Neural cell (in vitro differentiated cells): ENCODE data around the gene PADI3. TPM values are rescaled to one million over a fixed set of nuclear protein-coding genes. Genes with fewer than 3 reads are reported as not detected.

ENCODE experiments used
- H2AFZ ChIP-seq: fragments of 200-600, 300-800 bp; sonication (generic), shearing (Covaris generic); 2 replicates; pipeline ENCODE4 v1.6.0; 2014; ENCODE audit warnings: low read depth, mild to moderate bottlenecking, antibody characterized with exemption, low read length, moderate library complexity
- H3F3A ChIP-seq: fragments of 200-600 bp; shearing (Covaris generic); 2 replicates; pipeline ENCODE4 v1.6.1; 2016; ENCODE audit warnings: mild to moderate bottlenecking, moderate library complexity, mixed read lengths, antibody characterized with exemption, low read length; ENCODE audit not compliant: insufficient read depth, poor library complexity, severe bottlenecking
- H3K27ac ChIP-seq: fragments of 200-600, 300-800 bp; sonication (generic), shearing (Covaris generic); 2 replicates; pipeline ENCODE4 v1.5.1; 2014; ENCODE audit warnings: mild to moderate bottlenecking, low read length, moderate library complexity
- H3K27me3 ChIP-seq: fragments of 300-800, 200-600 bp; sonication (generic), shearing (Covaris generic); 2 replicates; pipeline ENCODE4 v1.6.0; 2014; ENCODE audit warnings: mild to moderate bottlenecking, low read depth, low read length, moderate library complexity; ENCODE audit not compliant: insufficient read depth
- H3K36me3 ChIP-seq: fragments of 300-800, 200-600 bp; sonication (generic), shearing (Covaris generic); 2 replicates; pipeline ENCODE4 v1.5.1; 2014; ENCODE audit warnings: mild to moderate bottlenecking, antibody characterized with exemption, low read length, moderate library complexity; ENCODE audit not compliant: insufficient read depth
- H3K4me2 ChIP-seq: fragments of 300-800, 200-600 bp; sonication (generic), shearing (Covaris generic); 2 replicates; pipeline ENCODE4 v1.6.0; 2014; ENCODE audit warnings: mild to moderate bottlenecking, low read length
- H3K4me3 ChIP-seq: fragments of 300-800, 200-600 bp; sonication (generic), shearing (Covaris generic); 2 replicates; pipeline ENCODE4 v1.5.1; 2014; ENCODE audit warnings: mild to moderate bottlenecking, low read length, moderate library complexity
- H3K79me2 ChIP-seq: fragments of 200-600 bp; shearing (Covaris generic); replicated peaks from 2 replicates; pipeline ENCODE4 v1.6.0; 2014; ENCODE audit warnings: mild to moderate bottlenecking, low read length, moderate library complexity; ENCODE audit not compliant: insufficient read depth
- H3K9ac ChIP-seq: fragments of 300-800, 200-600 bp; sonication (generic), shearing (Covaris generic); 2 replicates; pipeline ENCODE4 v1.6.1; 2016; ENCODE audit warnings: mild to moderate bottlenecking, low read length, mixed read lengths
- H3K9me2 ChIP-seq: fragments of 200-600 bp; shearing (Covaris generic); 2 replicates; pipeline ENCODE4 v1.6.1; 2016; ENCODE audit warnings: mild to moderate bottlenecking, low read length, mixed read lengths; ENCODE audit not compliant: insufficient read depth
- H3K9me3 ChIP-seq: fragments of 200-600, 300-800 bp; sonication (generic), shearing (Covaris generic); 2 replicates; pipeline ENCODE4 v1.6.1; 2016; ENCODE audit warnings: mild to moderate bottlenecking, mixed run types, low read length, moderate library complexity, mixed read lengths
- H4K20me1 ChIP-seq: fragments of 200-600 bp; shearing (Covaris generic); 2 replicates; pipeline ENCODE4 v1.6.1; 2016; ENCODE audit warnings: mild to moderate bottlenecking, mixed run types; ENCODE audit not compliant: insufficient read depth
- CTCF ChIP-seq: fragments of 450-650 bp; IDR thresholded peaks from 2 replicates; pipeline ENCODE4 v1.5.1; 2014; ENCODE audit warnings: antibody characterized with exemption, mild to moderate bottlenecking, moderate library complexity; ENCODE audit not compliant: poor library complexity, severe bottlenecking
- EP300 ChIP-seq: fragments of 450-650 bp; conservative IDR thresholded peaks from 2 replicates; pipeline ENCODE4 v1.6.1; 2014; ENCODE audit warnings: antibody characterized with exemption, mild to moderate bottlenecking, moderate library complexity; ENCODE audit not compliant: poor library complexity, severe bottlenecking
- EZH2 ChIP-seq: fragments of 200-600, 300-800 bp; shearing (Covaris generic), sonication (generic); IDR thresholded peaks from 2 replicates; pipeline ENCODE4 v1.6.1; 2014; ENCODE audit warnings: antibody characterized with exemption, low read length, borderline replicate concordance, mild to moderate bottlenecking; ENCODE audit not compliant: insufficient read depth, poor library complexity, severe bottlenecking
- MXI1 ChIP-seq: fragments of 450-650 bp; conservative IDR thresholded peaks from 2 replicates; pipeline ENCODE4 v1.6.1; 2014; ENCODE audit warnings: antibody characterized with exemption, mild to moderate bottlenecking; ENCODE audit not compliant: poor library complexity, severe bottlenecking
- POLR2AphosphoS5 ChIP-seq: IDR thresholded peaks from 2 replicates; pipeline ENCODE4 v1.6.1; 2012
- RAD21 ChIP-seq: fragments of 450-650 bp; conservative IDR thresholded peaks from 2 replicates; pipeline ENCODE4 v1.6.1; 2014; ENCODE audit warnings: antibody characterized with exemption, mild to moderate bottlenecking, moderate library complexity
- REST ChIP-seq: IDR thresholded peaks from 2 replicates; pipeline ENCODE4 v1.6.1; 2012; ENCODE audit warnings: borderline replicate concordance
- SMC3 ChIP-seq: fragments of 450-650 bp; conservative IDR thresholded peaks from 2 replicates; pipeline ENCODE4 v1.6.1; 2014; ENCODE audit warnings: antibody characterized with exemption, mild to moderate bottlenecking, moderate library complexity; ENCODE audit not compliant: poor library complexity
- TAF1 ChIP-seq: IDR thresholded peaks from 2 replicates; pipeline ENCODE4 v1.6.1; 2012; ENCODE audit warnings: low read depth
- polyA plus RNA-seq: library from polyadenylated mRNA; depleted of rRNA; stranded (reverse); fragments of >200 nt; gene quantifications from 2 replicates; pipeline ENCODE4 v1.2.3, GENCODE V29; 2014

PADI3 gene
- polyA plus RNA-seq, 1 donor from 2014 or later, result not detected

- Histone ChIP-seq H3K9me3 (no peaks in the 10 kb centered on the region), H3K79me2 (no peaks in the 10 kb centered on the region), H3F3A (no peaks in the 10 kb centered on the region), H3K4me3 (no peak overlapping the region), H2AFZ (no peak overlapping the region), H3K27me3 (no peaks in the 10 kb centered on the region), H4K20me1 (no peaks in the 10 kb centered on the region), H3K27ac (no peak overlapping the region), H3K9ac (no peak overlapping the region), H3K36me3 (no peaks in the 10 kb centered on the region), H3K9me2 (no peaks in the 10 kb centered on the region), H3K4me2 (no peak overlapping the region)
- TF ChIP-seq MXI1 (no peak), POLR2AphosphoS5 (no peak), SMC3 (no peak), EZH2 (no peak), TAF1 (no peak), EP300 (no peak), REST (no peak), CTCF (no peak), RAD21 (no peak)
Measured at GRCh38 chr1:17309426-17310067, 60.6 kb downstream of the PADI3 start.

GRCh38 chr1:17310068-17310640 lies 61.3 kb downstream of the PADI3 start:
- H3K79me2 ChIP-seq, result no peaks in the 10 kb centered on the region
- no peak overlapping the region for H3K4me2 ChIP-seq
- H3K36me3 ChIP-seq, result no peaks in the 10 kb centered on the region
- H2AFZ ChIP-seq, result no peak overlapping the region
- H3K27ac ChIP-seq, result no peak overlapping the region
- H3K9me2 ChIP-seq, result no peaks in the 10 kb centered on the region
- TF ChIP-seq EP300 (no peak), REST (no peak), POLR2AphosphoS5 (no peak), TAF1 (no peak), SMC3 (no peak), MXI1 (no peak), RAD21 (no peak), EZH2 (no peak), CTCF (no peak)
- H4K20me1 ChIP-seq, result no peaks in the 10 kb centered on the region
- no peaks in the 10 kb centered on the region for H3K27me3 ChIP-seq
- H3F3A ChIP-seq, result no peaks in the 10 kb centered on the region
- H3K9me3 ChIP-seq, result no peaks in the 10 kb centered on the region
- H3K9ac ChIP-seq, result no peak overlapping the region
- no peak overlapping the region for H3K4me3 ChIP-seq
